PC-3 (cell line): Measurements from ENCODE around the gene SGTA. TPM values are rescaled to one million over a fixed set of nuclear protein-coding genes. Genes with fewer than 3 reads are reported as not detected.

Experiments
- ATAC-seq: fragments of 200-7000 bp; cut with Tn5 transposase; 2 replicates; pipeline ENCODE4 v1.9.1; 2020; ENCODE audit warnings: mild to moderate bottlenecking, moderate library complexity
- BruUV-seq: library from RNA; stranded (reverse); fragments of 400-500 nt; replicated peaks from 2 replicates; lab custom pipeline; 2021; lab: Mats Ljungman, UMichigan
- CTCF ChIA-PET: fragments of 300-600 bp; sonication (Branson Sonifier 250); formaldehyde crosslinking; loops from one replicate; lab custom pipeline; 2022; ENCODE audit warnings: antibody characterized with exemption; lab: Charles Lee
- POLR2A ChIA-PET: fragments of 300-600 bp; sonication (Branson Sonifier 250); formaldehyde crosslinking; loops from one replicate; lab custom pipeline; 2022; ENCODE audit warnings: antibody characterized with exemption; ENCODE audit not compliant: unreplicated experiment; lab: Charles Lee
- DNase-seq: peaks from one replicate; pipeline ENCODE4 v3.0.0-alpha.2; 2015
- H2AFZ ChIP-seq: fragments of 300-600 bp; sonication (generic); 2 replicates; pipeline ENCODE4 v1.6.0; 2016; ENCODE audit warnings: antibody characterized with exemption, low read length
- H3F3A ChIP-seq: fragments of 300-600 bp; sonication (generic); one replicate; pipeline ENCODE4 v1.6.0; 2017; ENCODE audit warnings: antibody characterized with exemption, low read length, control low read depth, mild to moderate bottlenecking; ENCODE audit not compliant: unreplicated experiment
- H3K27ac ChIP-seq: fragments of 300-600 bp; sonication (generic); 2 replicates; pipeline ENCODE4 v1.5.1; 2016; ENCODE audit warnings: mild to moderate bottlenecking, low read length
- H3K27me3 ChIP-seq: fragments of 300-600 bp; sonication (generic); 2 replicates; pipeline ENCODE4 v1.6.1; 2016; ENCODE audit warnings: low read length, mixed read lengths
- H3K36me3 ChIP-seq: fragments of 300-600 bp; sonication (generic); 2 replicates; pipeline ENCODE4 v1.6.1; 2016; ENCODE audit warnings: low read depth, mixed run types, low read length, mixed read lengths
- H3K4me1 ChIP-seq: fragments of 300-600 bp; sonication (generic); 2 replicates; pipeline ENCODE4 v1.5.1; 2016; ENCODE audit warnings: low read length; ENCODE audit not compliant: insufficient read depth
- H3K4me2 ChIP-seq: fragments of 300-600 bp; sonication (generic); 2 replicates; pipeline ENCODE4 v1.6.0; 2016; ENCODE audit warnings: low read length
- H3K4me3 ChIP-seq: fragments of 300-600 bp; sonication (generic); 2 replicates; pipeline ENCODE4 v1.5.1; 2016; ENCODE audit warnings: mild to moderate bottlenecking, low read length, mixed read lengths
- H3K79me2 ChIP-seq: fragments of 300-600 bp; sonication (generic); 2 replicates; pipeline ENCODE4 v1.6.1; 2017; ENCODE audit warnings: low read length, mixed read lengths
- H3K9ac ChIP-seq: fragments of 300-600 bp; sonication (generic); 2 replicates; pipeline ENCODE4 v1.6.0; 2016; ENCODE audit warnings: mild to moderate bottlenecking, low read length
- H3K9me2 ChIP-seq: fragments of 300-600 bp; sonication (generic); replicated peaks from 2 replicates; pipeline ENCODE4 v1.6.1; 2016; ENCODE audit warnings: mixed run types, low read length, mixed read lengths
- H3K9me3 ChIP-seq: fragments of 300-600 bp; sonication (generic); 2 replicates; pipeline ENCODE4 v1.6.1; 2016; ENCODE audit warnings: low read length, mixed read lengths
- H4K20me1 ChIP-seq: fragments of 300-600 bp; sonication (generic); 2 replicates; pipeline ENCODE4 v1.6.1; 2016; ENCODE audit warnings: low read length, mixed read lengths
- EZH2 ChIP-seq: fragments of 300-600 bp; sonication (generic); IDR thresholded peaks from one replicate; pipeline ENCODE4 v1.6.1; 2017; ENCODE audit warnings: antibody characterized with exemption, mild to moderate bottlenecking, low read length; ENCODE audit not compliant: unreplicated experiment
- EZH2phosphoT487 ChIP-seq: fragments of 300-600 bp; sonication (generic); IDR thresholded peaks from 2 replicates; pipeline ENCODE4 v1.6.1; 2018; ENCODE audit warnings: mild to moderate bottlenecking, antibody characterized with exemption, low read length, borderline replicate concordance
- intact Hi-C: fragments of 100-400 bp; cut with micrococcal nuclease; formaldehyde crosslinking; loops from 2 replicates; pipeline ENCODE4 v1.9.0; 2023
- total RNA-seq: library from RNA; depleted of rRNA; stranded (reverse); fragments of >200 nt; gene quantifications from 2 replicates; pipeline ENCODE4 v1.2.3, GENCODE V29; 2014
- TF ChIP-seq, protein P1 (sequence below): fragments of 300-600 bp; sonication (generic); conservative IDR thresholded peaks from 2 replicates; pipeline ENCODE4 v1.5.1; 2017; ENCODE audit warnings: antibody characterized with exemption, low read depth, mild to moderate bottlenecking, low read length

SGTA gene
- total RNA-seq, 1 experiment from 2014 or later = 78.6 TPM

DNA sequence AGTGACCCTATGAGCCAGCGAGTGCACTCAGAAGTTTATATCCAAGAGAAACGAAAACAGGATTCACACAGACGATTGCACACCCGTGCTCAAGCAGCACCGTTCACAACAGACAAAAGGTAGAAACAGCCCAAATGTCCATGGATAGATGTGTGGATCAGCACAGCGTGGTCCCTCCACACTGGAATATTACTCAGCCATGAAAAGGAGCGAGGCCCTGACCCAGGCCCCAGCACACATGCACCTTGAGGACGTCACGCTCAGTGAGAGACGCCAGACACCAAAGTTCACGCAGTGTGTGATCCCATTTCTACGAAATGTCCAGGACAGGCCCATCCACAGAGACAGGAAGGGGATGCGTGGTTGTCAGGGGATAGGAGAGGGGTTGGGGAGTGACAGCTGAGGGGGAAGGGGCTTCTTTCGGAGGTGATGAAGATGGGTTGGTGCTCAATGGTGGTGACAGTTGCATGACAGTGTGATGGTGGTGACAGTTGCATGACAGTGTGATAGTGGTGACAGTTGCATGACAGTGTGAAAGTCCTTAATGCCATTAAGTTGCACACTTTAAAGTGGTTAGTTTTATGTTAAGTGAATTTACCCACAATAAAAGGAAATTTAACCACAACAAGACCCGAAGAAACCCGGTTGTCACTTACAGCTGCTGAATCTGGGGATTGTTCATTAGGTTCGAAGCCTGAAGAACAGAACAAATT is 24.3 kb downstream of the SGTA start:
- ChIA-PET POLR2A (no interaction called here), CTCF (no interaction called here)
- no peak for ATAC-seq
- Histone ChIP-seq H3K27ac (no peak overlapping the region), H3K4me3 (no peak overlapping the region), H3K9me2 (no peaks in the 10 kb centered on the region), H2AFZ (no peak overlapping the region), H3K79me2 (no peaks in the 10 kb centered on the region), H3K9me3 (no peaks in the 10 kb centered on the region), H3K4me1 (no peaks in the 10 kb centered on the region), H4K20me1 (no peaks in the 10 kb centered on the region), H3K36me3 (no peaks in the 10 kb centered on the region; the same call in 1 of the 2 replicates), H3F3A (no peaks in the 10 kb centered on the region), H3K4me2 (no peak overlapping the region), H3K27me3 (no peaks in the 10 kb centered on the region), H3K9ac (no peak overlapping the region)
- DNase-seq = no peak
- no peak for TF ChIP-seq EZH2
- no peak for TF ChIP-seq EZH2phosphoT487
- TF ChIP-seq, protein P1, sequence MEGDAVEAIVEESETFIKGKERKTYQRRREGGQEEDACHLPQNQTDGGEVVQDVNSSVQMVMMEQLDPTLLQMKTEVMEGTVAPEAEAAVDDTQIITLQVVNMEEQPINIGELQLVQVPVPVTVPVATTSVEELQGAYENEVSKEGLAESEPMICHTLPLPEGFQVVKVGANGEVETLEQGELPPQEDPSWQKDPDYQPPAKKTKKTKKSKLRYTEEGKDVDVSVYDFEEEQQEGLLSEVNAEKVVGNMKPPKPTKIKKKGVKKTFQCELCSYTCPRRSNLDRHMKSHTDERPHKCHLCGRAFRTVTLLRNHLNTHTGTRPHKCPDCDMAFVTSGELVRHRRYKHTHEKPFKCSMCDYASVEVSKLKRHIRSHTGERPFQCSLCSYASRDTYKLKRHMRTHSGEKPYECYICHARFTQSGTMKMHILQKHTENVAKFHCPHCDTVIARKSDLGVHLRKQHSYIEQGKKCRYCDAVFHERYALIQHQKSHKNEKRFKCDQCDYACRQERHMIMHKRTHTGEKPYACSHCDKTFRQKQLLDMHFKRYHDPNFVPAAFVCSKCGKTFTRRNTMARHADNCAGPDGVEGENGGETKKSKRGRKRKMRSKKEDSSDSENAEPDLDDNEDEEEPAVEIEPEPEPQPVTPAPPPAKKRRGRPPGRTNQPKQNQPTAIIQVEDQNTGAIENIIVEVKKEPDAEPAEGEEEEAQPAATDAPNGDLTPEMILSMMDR = no peak
- BruUV-seq = no TSS peak
- intact Hi-C loops = no loop called here

DNA sequence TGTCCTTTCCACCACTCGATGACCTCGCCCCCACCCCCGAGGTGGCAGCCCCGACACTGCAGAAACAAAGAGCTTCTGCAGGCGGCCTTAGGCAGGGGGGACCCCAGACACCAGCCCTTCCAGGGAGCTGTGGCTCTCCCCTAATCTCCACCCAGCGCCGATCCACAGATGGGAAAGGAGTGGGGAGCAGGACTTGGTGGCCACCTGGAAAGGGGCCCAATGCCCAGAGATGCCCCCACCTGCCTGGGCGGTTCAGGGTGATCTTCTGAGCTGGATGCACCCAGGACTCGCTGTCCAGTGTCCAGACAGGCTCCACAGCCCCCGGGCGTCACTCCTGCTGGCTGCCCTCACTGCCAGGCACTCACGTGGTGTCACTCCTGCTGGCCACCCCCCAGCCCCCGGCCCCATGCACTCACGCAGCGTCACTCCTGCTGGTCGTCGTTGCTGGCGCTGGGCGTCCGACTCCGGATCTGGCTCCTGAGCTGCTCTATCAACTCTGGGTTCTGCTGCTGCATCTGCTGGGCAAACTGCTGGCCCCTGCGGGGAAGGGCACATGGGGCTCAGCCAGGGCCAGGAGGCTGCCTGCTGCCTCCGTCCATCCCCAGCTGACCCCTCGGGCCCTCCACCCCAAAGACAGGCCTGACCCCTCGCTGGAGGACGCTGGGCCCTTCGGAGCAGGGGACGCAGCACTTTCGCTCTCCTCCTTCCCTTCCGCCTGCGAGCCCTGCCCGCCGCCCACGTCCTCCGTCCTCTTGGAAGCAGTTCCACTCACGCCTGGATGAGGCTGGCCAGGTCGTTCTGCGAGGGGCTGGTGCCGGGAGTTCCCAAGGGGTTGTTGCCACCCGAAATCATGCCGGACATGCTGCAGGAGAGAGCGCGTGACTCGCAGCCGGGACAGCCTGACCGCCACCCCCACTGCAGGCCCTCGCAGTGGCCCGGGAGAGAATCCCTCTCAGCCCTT is 25.9 kb downstream of the SGTA start:
- no peaks in the 10 kb centered on the region for H3F3A ChIP-seq
- no peak overlapping the region for H3K4me2 ChIP-seq
- ChIA-PET POLR2A (no interaction called here), CTCF (no interaction called here)
- H3K9me2 ChIP-seq = no peaks in the 10 kb centered on the region
- H3K4me1 ChIP-seq = no peaks in the 10 kb centered on the region
- intact Hi-C loops = no loop called here
- H3K79me2 ChIP-seq = no peaks in the 10 kb centered on the region
- no peak for ATAC-seq
- no peaks in the 10 kb centered on the region for H3K27me3 ChIP-seq
- no peaks in the 10 kb centered on the region for H4K20me1 ChIP-seq
- no peak overlapping the region for H3K4me3 ChIP-seq
- no peaks in the 10 kb centered on the region; the same call in 1 of the 2 replicates for H3K36me3 ChIP-seq
- H3K9ac ChIP-seq = no peak overlapping the region
- H3K9me3 ChIP-seq = no peaks in the 10 kb centered on the region
- no TSS peak for BruUV-seq
- TF ChIP-seq, protein P1 = no peak
- TF ChIP-seq EZH2phosphoT487 = no peak
- TF ChIP-seq EZH2 = no peak
- H3K27ac ChIP-seq = no peak overlapping the region
- H2AFZ ChIP-seq = no peak overlapping the region
- DNase-seq = no peak

DNA sequence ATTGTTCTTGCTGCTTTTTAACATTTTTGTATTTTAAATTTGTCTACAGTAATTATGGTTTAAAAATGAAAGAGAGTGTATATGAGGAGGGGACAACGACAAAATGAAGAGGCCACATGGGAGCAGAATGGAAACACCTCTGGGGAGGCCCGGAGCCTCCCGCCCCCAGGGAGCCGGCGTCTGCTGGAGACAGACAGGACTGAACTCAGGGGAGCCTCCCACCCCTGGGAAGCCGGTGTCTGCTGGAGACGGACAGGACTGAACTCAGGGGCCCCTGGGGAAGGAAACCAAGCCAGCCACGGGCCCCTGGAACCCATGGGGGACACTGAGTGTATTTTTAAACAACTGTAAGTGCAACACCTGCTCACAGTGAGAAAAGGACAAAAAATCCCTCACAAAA is 26.6 kb downstream of the SGTA start:
- H4K20me1 ChIP-seq = no peaks in the 10 kb centered on the region
- no peak overlapping the region for H3K27ac ChIP-seq
- no peaks in the 10 kb centered on the region; the same call in 1 of the 2 replicates for H3K36me3 ChIP-seq
- H3K9ac ChIP-seq = no peak overlapping the region
- ChIA-PET POLR2A (no interaction called here), CTCF (no interaction called here)
- DNase-seq = no peak
- TF ChIP-seq EZH2phosphoT487 = no peak
- no peak for TF ChIP-seq EZH2
- TF ChIP-seq, protein P1 = no peak
- no peaks in the 10 kb centered on the region for H3K27me3 ChIP-seq
- H3K4me3 ChIP-seq = no peak overlapping the region
- H2AFZ ChIP-seq = no peak overlapping the region
- no peaks in the 10 kb centered on the region for H3F3A ChIP-seq
- BruUV-seq = no TSS peak
- no peaks in the 10 kb centered on the region for H3K4me1 ChIP-seq
- no peaks in the 10 kb centered on the region for H3K9me2 ChIP-seq
- H3K4me2 ChIP-seq = no peak overlapping the region
- H3K79me2 ChIP-seq = no peaks in the 10 kb centered on the region
- no peaks in the 10 kb centered on the region for H3K9me3 ChIP-seq
- no peak for ATAC-seq
- intact Hi-C loops = no loop called here
